ENCODE results near the gene NSMCE1. TPM values are rescaled to one million over a fixed set of nuclear protein-coding genes. Genes with fewer than 3 reads are reported as not detected.

NSMCE1 gene
- total RNA-seq, 1 donor from 2014 or later = 66.1 TPM

GRCh38 chr16:27231692-27232060 lies 36.9 kb downstream of the NSMCE1 start:
- DNase-seq (ENCODE audit: low spot score) = no peak

GRCh38 chr16:27230562-27231001 lies 38.0 kb downstream of the NSMCE1 start:
- DNase-seq (ENCODE audit: low spot score) = no peak

- DNase-seq (ENCODE audit: low spot score) = no peak
Measured at GRCh38 chr16:27229891-27230470, 38.6 kb downstream of the NSMCE1 start.

DNA sequence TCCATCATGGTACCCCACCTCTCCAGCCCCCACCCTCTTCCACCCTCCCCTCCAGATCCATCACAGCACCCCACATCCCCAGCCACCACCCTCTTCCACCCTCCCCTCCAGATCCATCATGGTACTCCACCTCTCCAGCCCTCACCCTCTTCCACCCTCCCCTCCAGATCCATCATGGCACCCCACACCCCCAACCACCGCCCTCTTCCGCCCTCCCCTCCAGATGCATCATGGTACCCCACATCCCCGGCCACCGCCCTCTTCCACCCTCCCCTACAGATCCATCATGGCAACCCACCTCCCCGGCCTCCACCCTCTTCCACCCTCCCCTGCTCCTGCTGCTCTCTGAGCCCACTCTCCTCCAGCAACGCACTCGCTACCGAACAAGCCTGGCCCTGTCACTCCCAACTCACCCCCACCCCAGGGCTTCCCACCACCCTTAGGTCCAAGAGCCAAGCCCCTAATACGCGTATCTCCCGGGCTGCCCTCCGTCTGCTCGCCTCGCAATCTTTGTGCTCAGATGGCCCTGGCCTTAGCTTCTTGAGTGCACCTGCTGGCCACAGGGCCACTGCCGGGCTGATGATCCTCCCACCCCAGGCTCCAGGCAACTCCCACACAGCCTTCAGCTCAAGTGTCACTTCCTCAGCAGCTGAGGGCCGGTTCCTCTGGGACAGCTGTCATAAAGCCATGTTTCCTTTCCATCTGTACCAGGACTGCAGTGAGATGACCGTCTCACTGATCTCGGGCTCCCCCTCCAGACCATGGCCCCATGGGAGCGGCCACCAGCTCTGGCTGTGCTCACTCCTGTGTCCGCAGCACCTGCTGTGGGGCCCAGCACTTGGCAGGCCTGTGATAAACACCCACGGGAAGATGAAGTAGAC lies 39.7 kb downstream of the NSMCE1 start:
- DNase-seq (ENCODE audit: low spot score) = no peak

DNA sequence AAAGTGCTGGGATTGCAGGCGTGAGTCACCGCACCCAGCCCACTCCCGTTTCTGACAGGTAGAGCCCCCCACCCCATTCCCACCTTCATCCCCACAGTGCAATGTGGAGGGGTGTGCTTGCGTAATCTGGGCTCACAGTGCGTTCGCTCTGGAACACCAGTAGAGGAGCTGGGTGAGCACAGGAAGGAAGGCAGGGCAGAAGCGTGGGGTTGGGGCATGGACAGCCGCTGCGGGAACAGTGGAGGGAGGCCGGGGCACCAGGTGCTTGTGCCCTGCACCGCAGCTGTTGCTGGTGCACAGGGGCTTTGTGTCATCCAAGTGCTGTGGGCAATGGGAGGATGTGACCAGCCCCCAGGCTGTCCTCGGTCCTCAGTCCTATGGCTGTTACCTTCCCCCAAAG lies 40.5 kb downstream of the NSMCE1 start:
- DNase-seq (ENCODE audit: low spot score) = no peak

GRCh38 chr16:27226976-27227705 lies 41.4 kb downstream of the NSMCE1 start:
- no peak for DNase-seq (ENCODE audit: low spot score)

DNA sequence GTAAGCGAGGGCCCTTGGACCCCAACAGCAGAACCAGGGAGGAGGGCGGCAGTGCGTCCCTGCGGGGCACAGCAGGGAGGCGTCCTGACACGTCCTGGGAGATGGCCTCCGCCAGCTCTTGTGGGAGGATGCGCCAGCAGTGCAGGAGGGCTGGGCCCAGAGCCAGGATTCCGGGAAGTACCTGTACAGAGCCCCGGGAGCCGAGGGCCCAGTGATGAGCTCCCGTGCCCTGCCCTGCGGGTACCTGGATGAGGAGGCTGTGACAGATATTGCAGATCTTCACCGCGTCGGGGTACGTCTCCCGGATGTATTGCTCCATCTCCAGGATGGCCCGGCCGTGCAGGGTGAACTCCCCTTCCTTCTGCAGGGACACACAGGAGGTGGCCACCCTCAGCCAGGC lies 42.1 kb downstream of the NSMCE1 start:
- no peak for DNase-seq (ENCODE audit: low spot score)

DNA sequence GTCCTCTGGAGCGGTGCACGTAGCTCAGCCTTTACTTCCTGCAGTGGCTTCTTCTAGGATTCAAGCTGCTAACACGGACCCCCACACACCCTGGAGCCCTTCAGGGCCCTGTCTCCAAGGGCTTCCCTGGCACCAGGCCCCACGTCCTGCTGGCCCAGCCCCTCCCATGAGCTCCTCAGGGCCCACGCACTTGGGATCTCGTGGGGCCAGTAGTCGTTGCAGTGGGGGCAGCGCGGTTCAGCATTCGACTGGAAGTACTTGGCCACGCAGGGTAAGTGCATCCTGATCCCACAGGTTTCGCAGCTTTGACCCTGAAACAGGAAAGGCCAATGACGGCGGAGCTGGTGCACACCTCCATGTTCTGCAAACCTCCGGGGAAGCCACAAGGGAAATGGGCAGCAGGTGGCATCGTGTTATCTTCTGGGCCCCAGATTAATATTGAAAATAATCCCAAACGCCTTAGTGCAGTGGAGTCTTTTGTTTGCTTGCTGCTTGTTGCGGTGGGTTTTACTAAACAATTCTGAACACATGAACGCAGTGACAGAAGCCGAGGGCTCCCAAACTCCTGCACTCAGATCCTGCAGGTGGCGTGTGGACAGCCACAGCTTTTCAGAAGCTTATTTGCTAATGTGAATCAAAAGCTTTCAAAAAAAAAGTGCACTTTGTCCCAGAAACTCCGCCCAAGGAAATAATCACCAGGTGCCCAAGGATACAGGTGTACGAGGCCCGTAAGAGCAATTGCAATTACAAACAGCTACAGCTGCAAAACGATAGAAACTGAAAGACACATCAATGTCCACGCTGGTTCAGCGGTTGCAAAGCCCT lies 42.8 kb downstream of the NSMCE1 start:
- no peak for DNase-seq (ENCODE audit: low spot score)

GRCh38 chr16:27224741-27225300 lies 43.8 kb downstream of the NSMCE1 start:
- no peak for DNase-seq (ENCODE audit: low spot score)

GRCh38 chr16:27224271-27224737 lies 44.3 kb downstream of the NSMCE1 start:
- DNase-seq (ENCODE audit: low spot score) = no peak

- no peak for DNase-seq (ENCODE audit: low spot score)
Measured at GRCh38 chr16:27223701-27224100, 44.9 kb downstream of the NSMCE1 start.

DNA sequence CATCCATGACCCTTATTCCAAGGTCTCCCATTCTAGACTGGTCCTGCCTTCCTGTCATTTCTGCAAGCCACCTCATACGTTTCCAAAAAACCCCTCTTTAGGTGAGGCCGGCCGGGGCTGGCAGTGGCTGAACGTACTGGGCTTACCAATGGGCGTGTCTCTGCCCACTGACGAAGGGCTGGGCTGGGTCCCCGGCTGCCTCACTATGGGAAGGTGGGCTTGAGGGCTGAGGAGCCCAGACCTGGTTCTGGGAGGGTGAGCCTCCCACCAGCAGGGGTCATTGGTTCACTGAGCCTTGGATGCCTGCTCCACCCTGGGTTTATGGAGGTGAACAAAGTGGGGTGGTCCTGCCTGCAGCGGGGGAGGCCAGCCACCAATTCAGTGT lies 45.4 kb downstream of the NSMCE1 start:
- DNase-seq (ENCODE audit: low spot score) = no peak

DNA sequence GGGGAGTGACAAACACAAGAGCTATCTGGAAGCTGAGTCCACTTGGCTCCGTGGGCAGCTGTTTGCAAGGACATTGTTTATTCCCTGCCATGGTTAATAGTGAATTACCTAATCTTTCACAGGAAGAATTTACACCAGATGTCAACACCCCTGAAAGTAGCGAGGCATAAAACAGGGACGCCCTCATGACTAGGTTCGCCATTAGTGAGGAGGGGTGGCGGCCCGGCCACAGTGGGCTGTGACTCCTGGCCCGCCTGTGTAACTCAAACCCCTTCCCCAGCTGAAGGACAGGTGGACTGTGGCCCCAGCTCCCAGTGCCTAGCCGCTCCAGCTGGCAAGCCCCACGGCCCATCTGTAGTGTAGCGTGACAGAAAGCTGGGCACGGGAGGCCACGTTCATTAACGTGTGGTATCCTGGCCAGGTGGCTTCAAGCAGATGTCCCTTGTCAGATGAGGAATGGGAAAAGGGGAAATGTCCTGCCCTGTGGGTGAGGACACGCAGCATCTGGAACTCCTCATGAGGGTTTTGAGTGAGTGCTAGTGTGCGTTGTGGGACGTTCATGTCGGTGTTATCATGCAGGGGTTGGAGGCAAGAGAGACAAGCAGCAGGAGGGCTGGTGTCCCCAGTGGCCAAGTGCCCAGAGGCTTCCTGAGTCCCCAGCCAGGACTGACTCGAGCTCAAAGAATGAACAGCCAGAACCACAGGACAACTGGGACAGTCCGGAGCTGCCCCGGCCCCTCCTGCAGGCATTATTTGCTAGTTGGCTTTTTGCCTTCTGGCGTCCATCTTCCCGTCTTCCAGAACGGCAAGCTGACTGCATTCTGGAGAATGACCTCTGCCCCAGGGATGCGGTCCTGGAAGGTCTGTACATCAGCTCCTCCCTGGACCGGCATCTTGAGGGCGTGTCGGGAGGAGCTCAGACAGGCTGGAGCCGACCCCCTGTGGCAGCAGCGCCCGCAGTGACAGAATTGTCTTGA lies 46.0 kb downstream of the NSMCE1 start:
- no peak for DNase-seq (ENCODE audit: low spot score)

DNA sequence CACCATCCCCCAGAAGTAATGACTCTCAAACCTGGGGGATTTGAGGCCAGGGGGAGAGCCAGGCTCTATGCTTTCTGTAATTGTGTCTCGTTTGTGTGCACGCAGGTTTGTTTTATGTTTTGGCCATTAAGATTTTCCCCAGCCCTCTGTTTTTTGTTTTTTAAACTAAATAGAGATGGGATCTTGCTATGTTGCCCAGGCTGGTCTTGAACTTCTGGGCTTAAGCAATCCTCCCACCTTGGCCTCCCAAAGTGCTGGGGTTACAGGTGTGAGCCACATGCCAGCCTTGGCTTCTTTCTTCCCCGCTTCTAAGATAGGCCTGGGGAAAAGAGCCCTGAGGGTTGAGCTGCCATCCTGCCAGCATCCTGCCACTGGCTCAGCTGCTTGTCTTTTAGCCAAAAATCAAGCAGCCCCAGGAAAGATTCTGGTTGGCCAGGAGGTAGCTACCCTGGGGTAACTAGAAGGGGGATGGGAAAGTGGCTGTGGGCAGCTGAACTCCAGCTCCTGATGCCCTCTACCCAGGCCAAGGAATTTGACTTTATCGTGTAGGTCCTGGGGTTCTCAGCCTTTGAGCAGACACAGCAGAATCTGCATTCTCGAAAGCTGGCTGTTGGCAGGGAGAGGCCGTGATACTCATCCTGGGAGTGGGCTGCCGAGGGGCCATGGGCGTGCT lies 46.9 kb downstream of the NSMCE1 start:
- no peak for DNase-seq (ENCODE audit: low spot score)

DNA sequence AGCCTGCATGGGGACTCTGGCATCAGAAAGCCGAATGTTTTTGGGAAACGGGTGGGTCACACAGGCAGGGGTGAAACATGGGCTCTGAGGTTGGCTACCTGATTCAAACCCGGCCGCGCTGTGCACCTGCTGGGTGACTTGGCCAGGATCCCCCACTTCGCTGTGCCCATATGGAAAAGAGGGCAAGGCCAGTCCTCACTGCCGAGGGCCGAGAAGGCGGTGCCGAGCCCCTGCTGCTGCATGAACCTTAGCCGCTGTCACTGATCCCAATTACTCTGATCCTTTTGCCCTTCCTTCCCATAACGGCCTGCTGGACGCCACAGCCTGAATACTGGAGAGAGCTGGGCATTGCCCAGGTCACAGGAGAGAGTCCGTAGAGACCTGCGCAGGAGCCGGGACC lies 47.6 kb downstream of the NSMCE1 start:
- DNase-seq (ENCODE audit: low spot score) = no peak

GRCh38 chr16:27220527-27220926 lies 48.0 kb downstream of the NSMCE1 start:
- no peak for DNase-seq (ENCODE audit: low spot score)

DNA sequence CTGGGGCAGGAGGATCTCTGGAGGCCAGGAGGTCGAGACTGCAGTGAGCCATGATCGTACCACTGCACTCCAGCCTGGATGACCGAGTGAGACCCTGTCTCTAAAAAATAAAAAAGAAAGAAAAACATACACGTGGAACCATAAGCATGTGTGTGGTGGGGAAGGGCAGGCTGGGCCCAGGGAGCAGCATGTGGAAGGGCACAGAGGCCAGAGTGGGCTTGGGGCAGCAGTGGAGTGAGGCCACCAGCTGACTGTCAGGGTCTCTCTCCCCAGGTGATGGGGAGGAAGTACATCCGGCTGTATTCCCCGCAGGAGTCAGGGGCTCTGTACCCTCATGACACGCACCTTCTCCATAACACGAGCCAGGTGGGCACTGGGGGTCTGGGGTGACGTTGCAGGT lies 48.5 kb downstream of the NSMCE1 start:
- DNase-seq (ENCODE audit: low spot score) = no peak

DNA sequence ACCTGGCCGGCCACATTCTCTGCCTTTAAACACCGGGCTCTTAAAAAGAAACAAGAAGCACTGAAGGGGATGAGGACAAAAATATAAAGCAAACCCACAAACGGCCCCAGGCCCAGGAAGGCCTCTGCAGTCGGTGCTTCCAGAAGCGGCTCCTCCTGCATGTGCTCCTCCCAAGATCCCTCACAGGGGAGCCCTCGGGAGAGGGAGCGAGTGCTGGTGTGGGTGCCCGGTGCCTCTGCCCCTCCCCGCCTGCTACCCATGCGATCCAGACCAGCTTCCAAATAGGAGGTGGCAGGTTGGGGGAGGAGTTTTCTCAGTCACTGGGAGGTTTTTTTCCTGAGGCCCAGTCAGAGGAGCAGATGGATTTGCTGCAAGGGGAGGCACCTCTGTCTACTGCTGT lies 49.4 kb downstream of the NSMCE1 start:
- DNase-seq (ENCODE audit: low spot score) = no peak

- no peak for DNase-seq (ENCODE audit: low spot score)
Measured at GRCh38 chr16:27218756-27219155, 49.8 kb downstream of the NSMCE1 start.

GRCh38 chr16:27217256-27217655 lies 51.3 kb downstream of the NSMCE1 start:
- no peak for DNase-seq (ENCODE audit: low spot score)

Measured in ureter (tissue), 1 donor.